GM12878 (cell line): ENCODE data around the gene BTBD7. TPM values are rescaled to one million over a fixed set of nuclear protein-coding genes. Genes with fewer than 3 reads are reported as not detected.
A peak's percentile ranks its signal among the peaks of the same experiment; 100 is the strongest.

Source experiments
- ATF7 ChIP-seq: fragments of 450-650 bp; IDR thresholded peaks from 2 replicates; pipeline ENCODE4 v1.6.1; 2016; ENCODE audit warnings: low read depth, mild to moderate bottlenecking
- BHLHE40 ChIP-seq, 2 experiments: fragments of 450-650 bp in 1 of 2; IDR thresholded peaks; 2 replicates each; pipeline ENCODE4 v1.6.1; 2011 to 2017; ENCODE audit warnings: low read depth in 2 of 2, borderline replicate concordance in 1 of 2, improper control_type of control experiment in 1 of 2, low read length in 1 of 2, mild to moderate bottlenecking in 1 of 2
- E2F8 ChIP-seq: fragments of 450-650 bp; IDR thresholded peaks from 2 replicates; pipeline ENCODE4 v1.6.1; 2018; ENCODE audit warnings: mild to moderate bottlenecking, low read depth, moderate library complexity; ENCODE audit not compliant: partially characterized antibody
- ELK1 ChIP-seq: IDR thresholded peaks from 2 replicates; pipeline ENCODE4 v1.6.1; 2012; ENCODE audit warnings: low read depth, low read length, improper control_type of control experiment
- HDAC2 ChIP-seq: fragments of 200-600 bp; sonication (generic); IDR thresholded peaks from 2 replicates; pipeline ENCODE4 v1.6.1; 2017
- MTA2 ChIP-seq: fragments of 450-650 bp; IDR thresholded peaks from 2 replicates; pipeline ENCODE4 v1.6.1; 2016; ENCODE audit warnings: low read depth, mild to moderate bottlenecking, moderate library complexity
- NBN ChIP-seq: fragments of 450-650 bp; IDR thresholded peaks from 2 replicates; pipeline ENCODE4 v1.6.1; 2016
- NFYA ChIP-seq: IDR thresholded peaks from 2 replicates; pipeline ENCODE4 v1.6.1; 2011; ENCODE audit warnings: low read depth, mild to moderate bottlenecking, low read length, improper control_type of control experiment, borderline replicate concordance
- NKRF ChIP-seq: fragments of 450-650 bp; conservative IDR thresholded peaks from 2 replicates; pipeline ENCODE4 v1.6.1; 2017; ENCODE audit warnings: mild to moderate bottlenecking, moderate library complexity
- PBX3 ChIP-seq: IDR thresholded peaks from 2 replicates; pipeline ENCODE4 v1.6.1; 2011; ENCODE audit warnings: mild to moderate bottlenecking, low read depth, low read length, moderate library complexity; ENCODE audit not compliant: insufficient replicate concordance
- RELA ChIP-seq: fragments of 450-650 bp; IDR thresholded peaks from 2 replicates; pipeline ENCODE4 v1.8.0; 2014; ENCODE audit warnings: borderline replicate concordance; ENCODE audit not compliant: partially characterized antibody
- SIX5 ChIP-seq: IDR thresholded peaks from 2 replicates; pipeline ENCODE4 v1.6.1; 2011; ENCODE audit warnings: mild to moderate bottlenecking, low read depth, low read length, moderate library complexity; ENCODE audit not compliant: severe bottlenecking
- STAT1 ChIP-seq: fragments of 450-650 bp; conservative IDR thresholded peaks from 2 replicates; pipeline ENCODE4 v1.6.1; 2014; ENCODE audit warnings: antibody characterized with exemption, mild to moderate bottlenecking
- TARDBP ChIP-seq: IDR thresholded peaks from 2 replicates; pipeline ENCODE4 v1.6.1; 2016; ENCODE audit warnings: borderline replicate concordance
- TCF3 ChIP-seq: IDR thresholded peaks from 2 replicates; pipeline ENCODE4 v1.6.1; 2012; ENCODE audit warnings: low read depth, mild to moderate bottlenecking, low read length, borderline replicate concordance; ENCODE audit not compliant: insufficient read depth
- ZNF217 ChIP-seq: fragments of 450-650 bp; IDR thresholded peaks from 2 replicates; pipeline ENCODE4 v1.6.1; 2017; ENCODE audit warnings: antibody characterized with exemption, mild to moderate bottlenecking
- ZNF24 ChIP-seq: fragments of 450-650 bp; IDR thresholded peaks from 2 replicates; pipeline ENCODE4 v1.6.1; 2017; ENCODE audit warnings: antibody characterized with exemption, mild to moderate bottlenecking
- ZNF274 ChIP-seq: IDR thresholded peaks from one replicate; pipeline ENCODE4 v1.8.0; 2011; ENCODE audit not compliant: insufficient read length, insufficient read depth
- polyA plus RNA-seq, 11 experiments: library from polyadenylated mRNA; depleted of rRNA in 4 of 11; unstranded in 6 of 11; stranded (reverse) in 5 of 11; fragments of >200 nt; fragmentation: Nextera tagmentation in 4 of 11; fragmentation: Illumina TruSeq in 1 of 11; extraction: Ambion mirVana in 4 of 11; extraction: Trizol in 1 of 11; gene quantifications; 1 replicate in 1 of 11; 2 replicates in 10 of 11; pipeline versions ENCODE4 v1.2.1 to v1.2.3, GENCODE V29; 2011 to 2016; ENCODE audit warnings: inconsistent platforms in 2 of 11, missing spikeins in 2 of 11, low read depth in 1 of 11
- total RNA-seq, 4 experiments: library from RNA; depleted of rRNA in 3 of 4; stranded (reverse); fragments of >200 nt in 3 of 4; fragmentation: Illumina TruSeq in 1 of 4; extraction: Trizol in 1 of 4; gene quantifications; 2 replicates each; pipeline versions ENCODE4 v1.2.1 to v1.2.3, GENCODE V29; 2013 to 2021

Gene BTBD7
- total and polyA plus RNA-seq, 10 of the 15 experiments (the other 5 are each of a cell fraction or from before 2014, with no cell fraction given) = 3.6 to 17.0 (median 9.6) TPM

- TF ChIP-seq ZNF274 = no peak
- no peak for TF ChIP-seq STAT1
- no peak for TF ChIP-seq TARDBP
- TF ChIP-seq NKRF = peak; percentile 52
- no peak for TF ChIP-seq ZNF24
- TF ChIP-seq RELA = no peak
- TF ChIP-seq HDAC2 = no peak
- TF ChIP-seq ELK1 = no peak
- no peak for TF ChIP-seq TCF3
- no peak for TF ChIP-seq SIX5
- no peak for TF ChIP-seq PBX3
- TF ChIP-seq NBN = no peak
- no peak for TF ChIP-seq NFYA
- no peak for TF ChIP-seq E2F8
- no peak for TF ChIP-seq ATF7
- no peak for TF ChIP-seq BHLHE40 (IDR thresholded peaks at IDR 0.05; ENCODE audit: borderline replicate concordance in 1 of 2, low read depth in 2 of 2, low read length in 1 of 2)
- no peak for TF ChIP-seq ZNF217
- no peak for TF ChIP-seq MTA2
Measured at GRCh38 chr14:93331728-93332396, 974 bp downstream of the BTBD7 start (continued).
